GM18502 (cell line): ENCODE results near the gene UBR4.

Source experiments
- ATAC-seq: cut with Tn5 transposase; IDR thresholded peaks from one replicate; pipeline ENCODE4 v1.9.1; 2021; ENCODE audit warnings: mild to moderate bottlenecking; ENCODE audit not compliant: unreplicated experiment, poor library complexity

Gene UBR4

DNA sequence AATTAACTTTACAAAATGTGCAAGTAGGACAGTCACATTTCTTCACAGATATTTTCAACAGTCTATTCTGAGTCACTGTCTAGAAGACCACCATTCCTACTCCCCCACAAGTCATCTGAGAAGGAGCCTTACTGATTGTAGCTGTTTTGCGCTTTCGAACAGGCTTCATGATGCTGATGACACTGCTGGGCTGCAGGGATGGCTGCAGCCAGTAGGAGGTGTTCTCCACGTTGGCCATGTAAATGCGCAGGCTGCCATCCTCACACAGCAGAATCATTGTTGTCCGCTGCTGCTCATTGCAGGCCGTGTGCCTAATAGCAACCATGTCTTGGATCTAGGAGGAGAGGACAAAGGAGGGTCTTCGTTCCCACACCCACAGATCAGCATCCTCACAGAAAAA, 56.9 kb downstream of the UBR4 start:
- ATAC-seq: no peak

GRCh38 chr1:19151537-19151936, 58.5 kb downstream of the UBR4 start:
- no peak for ATAC-seq

DNA sequence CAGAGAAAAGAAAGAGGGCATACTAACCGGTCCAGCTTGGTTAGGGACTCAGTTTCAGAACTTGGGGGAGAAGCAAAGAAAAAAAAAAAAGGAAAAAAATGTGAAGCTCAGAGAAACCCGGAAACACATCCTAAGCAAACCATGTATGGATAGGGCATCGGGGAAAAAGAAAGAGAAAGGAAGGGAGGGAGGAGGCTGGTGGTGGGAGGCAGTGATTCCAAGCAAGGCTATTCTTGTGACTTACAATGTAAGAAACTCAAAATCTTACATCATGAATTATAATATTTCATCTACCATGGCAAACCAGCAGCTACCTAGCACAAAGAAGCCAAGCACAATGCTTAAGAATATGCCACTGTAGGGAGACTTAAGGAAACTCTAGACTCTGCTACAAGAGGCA, 60.3 kb downstream of the UBR4 start:
- ATAC-seq: no peak

- no peak for ATAC-seq
Observed at GRCh38 chr1:19140465-19140864, 69.6 kb downstream of the UBR4 start.

DNA sequence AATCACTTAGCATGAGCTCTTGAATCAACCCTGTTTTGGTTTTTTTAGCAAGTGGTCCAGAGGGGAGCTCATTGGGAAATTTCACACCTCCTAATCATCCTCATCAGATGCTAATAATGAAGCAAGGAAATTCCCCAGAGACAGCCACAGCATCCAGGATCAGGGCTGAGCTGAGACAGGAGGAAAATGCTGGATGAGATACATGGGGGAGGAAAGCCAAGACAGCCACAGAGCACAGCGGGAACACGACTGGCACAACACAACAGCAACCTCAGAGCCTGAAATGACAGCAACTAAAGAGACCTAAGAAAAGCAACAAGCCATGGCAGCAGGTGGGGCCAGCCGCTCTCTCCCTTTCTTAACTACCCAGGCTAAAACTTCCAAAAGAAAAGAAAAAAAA, 70.4 kb downstream of the UBR4 start:
- no peak for ATAC-seq

DNA sequence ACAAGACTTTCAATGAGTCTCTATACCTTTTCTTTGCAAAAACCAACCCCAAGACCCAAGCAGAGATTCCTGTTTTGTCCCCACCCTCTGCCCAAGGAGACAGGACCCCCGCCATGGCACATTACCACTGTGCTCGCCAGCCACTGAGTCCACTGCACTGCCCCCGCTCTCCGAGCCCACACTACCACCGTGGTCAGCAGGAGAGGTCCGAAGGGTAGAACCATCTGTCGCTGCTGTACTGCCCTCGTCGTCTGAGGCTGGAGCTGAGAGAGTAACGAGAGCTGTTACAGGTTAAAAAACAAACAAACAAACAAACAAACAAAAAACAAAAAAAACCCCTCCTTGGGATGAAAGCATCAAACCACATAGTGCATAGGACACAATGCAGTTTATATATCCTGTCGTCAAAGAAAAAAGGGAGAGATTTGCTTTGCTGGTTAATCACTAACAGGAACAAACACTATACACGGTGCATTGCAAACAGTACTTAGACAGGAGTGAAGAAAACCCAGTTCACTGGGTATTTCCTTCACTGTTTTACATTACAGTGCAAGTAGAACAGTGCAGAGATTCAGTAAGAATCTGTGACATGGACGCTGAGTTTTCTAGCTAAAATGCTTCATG, 71.0 kb downstream of the UBR4 start:
- no peak for ATAC-seq

DNA sequence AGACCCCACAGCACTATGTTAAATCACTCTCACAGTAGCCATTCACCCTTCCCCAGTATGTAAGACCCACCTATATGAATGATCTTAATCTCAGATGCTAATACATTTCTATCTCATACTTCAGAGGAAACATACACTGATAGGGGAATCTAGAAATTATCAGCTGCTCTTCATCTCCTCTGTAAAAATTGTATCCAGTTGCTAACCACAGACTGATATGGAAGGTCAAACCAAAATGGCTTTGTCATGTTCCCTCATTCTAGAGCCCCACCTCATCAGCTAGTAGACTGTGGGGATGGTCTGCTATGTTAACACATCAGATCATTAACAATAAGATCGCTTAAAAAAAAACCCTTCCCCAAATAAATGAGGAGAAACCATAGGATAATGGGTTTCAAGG, 71.7 kb downstream of the UBR4 start:
- no peak for ATAC-seq

- ATAC-seq: no peak
Observed at GRCh38 chr1:19137158-19137557, 72.9 kb downstream of the UBR4 start.

GRCh38 chr1:19133360-19133759, 76.7 kb downstream of the UBR4 start:
- no peak for ATAC-seq

DNA sequence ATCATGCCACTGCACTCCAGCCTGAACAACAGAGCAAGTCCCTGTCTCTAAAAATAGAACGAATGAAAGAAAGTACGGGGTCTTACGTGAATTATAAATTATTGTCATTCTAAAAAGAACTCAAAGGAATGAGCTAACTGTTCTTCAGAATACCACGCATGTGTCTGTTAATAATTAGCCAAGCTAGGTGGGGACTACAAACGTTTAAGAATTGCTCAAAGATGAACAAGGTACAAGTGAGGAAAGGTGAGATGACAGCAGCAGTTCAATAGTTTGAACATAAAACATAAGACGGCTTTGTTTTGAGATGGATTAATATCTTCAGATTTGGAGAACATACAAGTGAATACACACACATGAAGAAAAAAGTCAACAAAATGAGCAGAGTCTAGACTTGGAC, 79.6 kb downstream of the UBR4 start:
- no peak for ATAC-seq

GRCh38 chr1:19128968-19129514, 81.0 kb downstream of the UBR4 start:
- no peak for ATAC-seq

- ATAC-seq: no peak
Observed at GRCh38 chr1:19124273-19124672, 85.8 kb downstream of the UBR4 start.

- no peak for ATAC-seq
Observed at GRCh38 chr1:19123837-19124236, 86.2 kb downstream of the UBR4 start.

GRCh38 chr1:19122668-19123067, 87.4 kb downstream of the UBR4 start:
- ATAC-seq: no peak

DNA sequence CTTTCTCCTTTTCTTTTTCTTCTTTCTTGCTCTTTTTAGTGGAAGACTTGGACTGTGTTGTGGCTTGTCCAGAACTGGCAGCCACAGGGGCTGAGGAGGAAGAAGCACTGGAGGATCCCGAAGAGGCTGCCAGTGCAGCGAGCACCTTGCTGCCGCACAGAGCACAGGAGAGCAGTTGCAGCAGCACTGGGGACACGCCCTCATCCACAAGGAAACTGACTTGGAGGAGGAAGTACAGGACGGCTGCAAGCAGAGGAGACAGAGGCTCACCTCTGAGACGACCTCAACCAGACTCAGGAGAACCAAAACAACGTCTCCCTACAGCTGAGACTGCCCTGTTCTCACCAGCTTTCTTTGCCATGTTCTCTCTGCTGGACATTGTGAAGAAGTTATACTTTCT, 88.9 kb downstream of the UBR4 start:
- ATAC-seq: no peak

DNA sequence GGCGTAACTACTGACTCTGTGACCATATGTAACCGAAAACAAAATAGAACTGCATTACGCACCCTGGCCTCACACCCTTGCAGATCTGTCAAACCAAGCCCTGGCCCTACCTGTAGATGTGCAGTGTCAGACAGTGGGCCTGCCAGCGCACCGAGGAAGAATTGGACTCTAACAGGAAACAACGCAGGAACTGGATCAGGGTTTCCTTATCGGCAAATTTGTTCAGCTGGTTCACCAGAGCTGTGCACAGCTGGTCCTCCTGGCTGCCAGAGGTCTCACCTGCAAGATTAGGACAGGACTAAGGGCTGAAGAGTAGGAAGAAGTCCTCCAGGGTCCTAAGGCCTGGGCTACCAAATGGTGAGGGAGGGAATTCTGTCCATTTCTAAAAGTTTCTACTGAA, 90.0 kb downstream of the UBR4 start:
- ATAC-seq: no peak

DNA sequence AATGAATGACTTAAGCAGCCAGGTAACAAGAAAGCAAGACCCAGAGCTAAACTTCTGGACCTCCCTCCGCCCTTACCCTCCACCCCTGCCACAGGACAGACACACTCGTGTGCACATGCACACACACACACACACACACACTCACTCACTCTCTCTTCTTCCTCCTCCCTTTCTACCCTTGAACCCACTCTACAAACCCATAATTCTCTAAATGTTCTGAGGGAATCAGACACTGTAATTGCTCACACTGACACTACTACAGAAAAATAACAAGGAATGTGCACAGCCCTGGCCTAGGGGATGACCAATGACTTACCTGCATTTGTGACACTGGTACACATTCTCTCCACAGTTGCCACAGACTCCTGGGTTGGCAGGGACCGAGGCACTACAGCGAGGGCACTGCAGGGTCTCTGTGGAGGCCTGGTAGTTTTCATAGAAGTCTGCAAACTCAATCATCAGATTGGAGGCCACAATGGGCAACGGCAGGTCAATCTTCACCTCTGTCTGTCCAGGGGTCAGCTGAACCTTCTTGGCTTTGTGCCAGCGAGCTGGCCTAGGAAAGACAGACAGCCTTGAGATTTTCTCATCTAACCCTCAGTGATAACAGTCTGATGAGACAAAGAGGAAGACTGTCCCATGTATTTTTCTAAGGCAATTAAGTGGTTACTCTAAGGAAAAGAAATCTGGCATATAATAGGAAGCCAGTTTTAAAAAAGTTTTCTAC, 94.8 kb downstream of the UBR4 start:
- no peak for ATAC-seq

GRCh38 chr1:19113697-19114092, 96.4 kb downstream of the UBR4 start:
- no peak for ATAC-seq

DNA sequence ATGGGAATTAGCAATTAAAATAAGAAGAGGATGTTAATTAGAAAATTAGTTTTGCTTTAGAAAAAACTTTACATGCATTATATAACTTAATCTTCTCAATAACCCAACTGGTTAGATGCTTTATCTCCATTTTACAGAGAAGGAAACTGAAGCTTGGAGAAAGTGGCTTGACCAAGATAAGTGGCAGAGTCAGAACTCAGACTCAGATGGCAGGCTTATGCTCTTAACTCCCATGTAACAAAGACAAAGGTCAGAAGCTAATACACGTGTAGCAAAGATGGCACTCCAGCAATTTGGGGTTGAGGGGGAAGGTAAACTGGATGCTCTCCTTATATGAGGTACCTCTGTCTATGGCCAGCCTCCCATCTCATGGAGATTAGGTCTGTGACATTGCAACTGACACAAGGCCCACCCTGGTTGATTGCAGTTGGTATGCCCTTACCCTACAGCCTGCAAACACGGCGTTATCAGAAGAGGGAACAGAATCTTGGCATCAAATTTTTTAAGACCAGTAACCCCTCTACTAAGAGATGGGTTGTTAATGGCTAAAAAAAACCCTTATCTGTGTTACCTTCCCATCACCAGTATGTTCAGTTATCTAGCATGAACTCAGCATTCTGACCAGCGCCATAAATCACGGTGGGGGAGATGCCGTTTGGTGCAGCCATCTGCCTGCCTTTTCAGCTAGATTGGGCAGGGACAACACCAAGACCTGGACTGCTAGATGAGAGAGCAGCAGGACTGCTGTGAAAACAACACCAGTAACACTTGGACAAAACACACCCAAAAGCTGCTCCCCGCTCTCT, 97.0 kb downstream of the UBR4 start:
- ATAC-seq: no peak

- ATAC-seq: no peak
Observed at GRCh38 chr1:19110257-19110927, 99.7 kb downstream of the UBR4 start.

GRCh38 chr1:19109545-19109944, 100.5 kb downstream of the UBR4 start:
- no peak for ATAC-seq
